Dedifferentiated amniotic fluid mesenchymal stem cell (primary cell): ENCODE results near the gene TNS1.

ENCODE experiments used
- DNase-seq: peaks from one replicate; pipeline ENCODE4 v3.0.0-alpha.2; 2016; ENCODE audit errors: extremely low spot score

The TNS1 gene

DNA sequence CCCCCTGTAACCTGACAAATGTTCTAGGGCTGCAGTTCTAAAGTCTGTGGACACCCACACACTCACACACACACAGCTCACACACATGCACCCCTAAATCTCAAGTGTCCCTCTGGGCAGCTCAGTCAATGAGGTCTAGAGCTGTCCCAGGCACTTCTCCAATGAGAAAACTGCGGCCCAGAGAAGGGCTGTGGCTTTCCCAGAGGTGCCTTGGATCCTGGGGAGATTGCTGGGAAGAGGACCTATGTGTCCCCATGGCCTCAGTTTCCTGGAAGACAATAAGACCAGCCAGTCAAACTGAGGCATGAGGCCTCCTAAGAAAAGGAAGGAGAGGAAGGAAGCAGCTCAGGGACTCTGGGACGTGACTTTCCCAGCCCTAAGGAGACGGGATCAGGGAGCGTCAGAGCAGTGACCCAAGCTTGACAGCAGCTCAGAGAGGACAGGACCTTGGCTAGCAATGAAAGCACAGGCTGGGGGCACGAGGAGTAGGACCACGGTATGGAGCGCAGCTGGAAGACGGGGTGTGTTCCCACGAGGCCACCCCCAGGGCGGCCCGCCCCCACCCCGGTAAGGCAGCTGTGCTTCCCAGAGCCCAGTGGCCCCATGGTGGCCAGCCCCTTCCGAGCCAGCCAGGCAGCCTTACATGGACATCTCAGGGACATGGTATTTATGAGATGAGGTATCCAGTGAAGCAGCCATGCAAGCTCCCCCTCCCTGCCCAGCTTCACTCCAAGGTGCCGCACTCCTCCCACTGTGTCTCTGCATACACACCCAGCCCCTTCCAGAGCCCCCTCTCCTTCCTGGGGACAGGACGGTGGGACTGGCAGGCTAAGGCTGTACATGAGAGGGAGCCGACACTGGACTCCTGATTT is 46.0 kb downstream of the TNS1 start:
- no peak for DNase-seq

DNA sequence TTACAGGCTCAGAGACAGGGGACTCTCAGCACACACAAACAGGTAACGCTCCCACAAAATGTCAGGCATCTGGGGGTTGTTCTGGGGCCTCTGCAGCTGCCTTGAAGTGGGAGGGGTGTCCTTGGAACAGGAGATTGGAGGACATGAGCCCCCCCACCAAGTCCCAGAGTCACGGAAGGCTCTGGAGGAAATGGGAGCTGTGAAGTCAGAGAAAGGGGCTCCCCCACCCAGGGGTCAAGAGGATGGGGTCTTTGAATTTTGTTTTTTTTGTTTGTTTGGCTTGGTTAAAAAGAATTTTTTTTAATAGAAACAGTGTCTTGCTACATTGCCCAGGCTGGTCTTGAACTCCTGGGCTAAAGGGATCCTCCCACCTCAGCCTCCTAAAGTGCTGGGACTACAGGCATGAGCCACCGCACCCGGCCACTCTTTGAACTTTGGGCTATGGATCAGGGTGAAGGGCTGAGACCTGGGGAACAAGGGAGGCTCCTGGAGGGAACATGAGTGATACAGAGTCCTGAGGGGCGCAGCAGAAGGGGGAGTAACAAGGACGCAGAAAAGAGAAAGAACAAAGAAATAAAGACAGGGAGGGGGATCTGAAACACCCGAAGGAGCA is 46.8 kb downstream of the TNS1 start:
- no peak for DNase-seq

DNA sequence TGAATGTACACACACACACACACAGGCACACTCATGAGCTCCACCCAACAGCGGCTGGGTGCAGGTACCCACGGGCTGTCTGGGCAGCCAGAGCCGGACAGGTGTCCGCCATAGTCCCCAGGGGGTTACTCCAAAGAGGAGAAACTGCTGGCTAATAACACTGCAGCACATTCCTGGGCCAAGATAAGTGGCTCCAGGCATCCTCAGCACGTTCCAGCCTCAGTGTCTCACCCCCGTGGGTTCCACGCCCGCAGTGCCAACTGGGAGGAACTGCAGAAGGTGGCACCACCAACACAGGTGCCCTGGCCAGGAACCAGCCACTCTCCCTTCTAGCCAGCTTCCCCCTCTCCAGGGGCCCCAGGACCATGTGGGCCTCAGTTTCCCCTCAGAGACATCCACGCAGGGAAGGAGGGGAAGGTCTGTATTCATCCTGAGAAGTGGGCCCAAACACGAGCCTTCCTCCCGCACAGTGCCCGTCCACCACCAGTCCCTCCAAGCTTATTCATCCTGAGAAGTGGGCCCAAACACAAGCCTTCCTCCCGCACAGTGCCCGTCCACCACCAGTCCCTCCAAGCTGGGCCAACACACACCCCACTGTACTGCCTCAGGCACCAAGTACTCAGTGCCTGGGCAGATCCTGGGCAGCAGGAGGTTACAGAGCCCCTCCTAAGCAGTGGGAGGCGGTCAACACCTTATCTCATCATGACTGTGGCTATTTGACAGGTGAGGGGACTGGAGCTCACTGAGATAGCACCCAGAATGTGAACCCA is 47.6 kb downstream of the TNS1 start:
- no peak for DNase-seq

DNA sequence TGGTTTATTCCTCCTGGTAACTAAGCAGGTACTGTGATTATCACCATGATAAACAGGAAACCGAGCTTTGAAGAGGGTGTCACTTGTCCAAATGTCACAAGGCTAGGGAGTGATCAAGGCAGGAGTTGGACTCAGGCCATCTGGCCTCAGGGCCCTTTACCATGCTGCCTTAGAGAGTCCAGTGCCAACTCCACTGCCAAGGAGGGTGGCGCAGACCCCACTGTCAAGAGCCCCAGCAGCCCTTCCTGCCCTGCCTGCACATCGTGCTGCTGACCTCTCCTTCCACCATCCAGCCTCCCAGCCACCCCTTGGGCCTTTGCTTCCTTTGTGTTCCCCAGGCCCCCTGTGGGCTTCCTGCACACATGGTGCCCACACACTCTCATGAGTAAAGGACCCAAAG is 48.3 kb downstream of the TNS1 start:
- no peak for DNase-seq

DNA sequence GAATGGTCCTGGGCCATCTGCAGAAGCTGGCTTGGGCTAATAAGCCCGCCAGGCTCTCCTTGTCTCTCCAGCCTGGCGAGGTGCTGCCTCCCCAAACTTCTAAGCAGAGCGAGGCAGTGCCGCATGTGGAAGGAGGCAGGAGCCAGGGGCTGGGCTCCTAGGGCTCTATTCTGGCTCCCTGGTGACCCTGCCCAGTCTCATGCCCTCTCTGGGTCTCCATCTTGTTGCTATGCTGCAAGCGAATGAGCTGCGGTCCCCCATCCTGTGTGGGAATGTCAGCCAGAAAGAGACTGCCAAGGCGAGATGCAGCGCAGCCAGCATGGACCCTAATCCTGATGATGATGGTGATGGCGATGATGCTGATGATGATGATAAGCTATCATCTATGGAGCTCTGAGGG is 48.7 kb downstream of the TNS1 start:
- DNase-seq = no peak

DNA sequence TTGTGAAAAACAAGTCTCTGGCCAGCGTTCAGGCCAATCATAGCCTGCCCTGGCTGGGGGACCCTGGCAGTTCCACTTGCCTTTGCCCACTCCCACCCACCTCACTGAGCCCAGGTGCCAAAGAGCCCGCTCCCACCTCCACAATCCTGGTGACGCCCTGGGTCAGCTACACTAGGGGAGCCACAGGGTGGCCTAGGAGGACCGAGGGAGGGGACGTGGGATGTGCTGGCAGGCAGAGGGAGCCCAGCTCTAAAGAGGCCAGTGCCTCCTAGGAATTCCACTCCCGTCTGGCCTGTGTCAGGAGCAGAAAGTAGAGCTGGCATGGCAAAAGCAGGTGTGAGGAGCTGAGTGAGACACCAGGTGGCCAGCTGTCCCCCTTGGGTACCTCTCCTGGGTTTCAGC is 49.3 kb downstream of the TNS1 start:
- no peak for DNase-seq

DNA sequence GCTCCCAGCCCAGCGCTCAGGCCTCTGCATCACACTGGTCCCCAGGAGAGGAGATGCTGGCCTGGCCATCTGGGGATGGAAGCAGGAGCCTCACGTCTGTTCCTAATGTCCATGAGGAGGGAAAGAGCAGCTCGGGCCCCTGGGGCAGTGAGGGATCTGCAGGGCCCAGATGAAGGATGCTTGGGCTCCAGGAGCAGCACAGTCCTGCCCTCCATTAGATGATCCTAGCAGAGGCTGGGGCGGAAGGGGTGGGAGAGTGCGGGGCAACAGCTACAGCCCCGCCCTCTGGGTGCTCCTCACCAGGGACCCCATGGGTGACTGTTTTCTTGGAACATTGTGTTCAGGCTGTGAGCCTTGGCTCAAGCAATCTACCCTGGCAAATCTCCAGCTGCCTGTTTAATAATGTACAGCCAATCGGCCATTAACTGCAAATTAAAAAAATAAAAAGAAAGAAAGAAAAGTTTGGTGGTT is 49.7 kb downstream of the TNS1 start:
- DNase-seq = no peak

DNA sequence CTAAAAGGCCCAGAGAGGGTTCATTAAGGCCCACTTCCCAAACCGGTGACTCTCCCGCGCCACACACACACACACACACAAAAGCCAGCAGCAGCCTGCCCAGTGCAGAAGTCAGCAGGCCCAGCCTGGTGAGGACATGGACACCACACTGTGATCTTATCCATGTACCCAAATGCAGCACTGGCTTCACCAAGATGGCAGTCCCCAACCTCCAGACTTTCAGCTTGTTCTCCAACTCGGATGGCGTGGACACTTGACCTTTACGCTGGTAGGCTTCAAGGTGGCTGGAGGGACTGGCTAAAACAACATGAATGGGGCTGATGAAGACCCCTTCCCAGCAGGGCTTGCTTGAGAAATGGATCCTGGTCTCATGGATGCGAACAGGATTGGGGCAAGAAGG is 50.4 kb downstream of the TNS1 start:
- DNase-seq = no peak

DNA sequence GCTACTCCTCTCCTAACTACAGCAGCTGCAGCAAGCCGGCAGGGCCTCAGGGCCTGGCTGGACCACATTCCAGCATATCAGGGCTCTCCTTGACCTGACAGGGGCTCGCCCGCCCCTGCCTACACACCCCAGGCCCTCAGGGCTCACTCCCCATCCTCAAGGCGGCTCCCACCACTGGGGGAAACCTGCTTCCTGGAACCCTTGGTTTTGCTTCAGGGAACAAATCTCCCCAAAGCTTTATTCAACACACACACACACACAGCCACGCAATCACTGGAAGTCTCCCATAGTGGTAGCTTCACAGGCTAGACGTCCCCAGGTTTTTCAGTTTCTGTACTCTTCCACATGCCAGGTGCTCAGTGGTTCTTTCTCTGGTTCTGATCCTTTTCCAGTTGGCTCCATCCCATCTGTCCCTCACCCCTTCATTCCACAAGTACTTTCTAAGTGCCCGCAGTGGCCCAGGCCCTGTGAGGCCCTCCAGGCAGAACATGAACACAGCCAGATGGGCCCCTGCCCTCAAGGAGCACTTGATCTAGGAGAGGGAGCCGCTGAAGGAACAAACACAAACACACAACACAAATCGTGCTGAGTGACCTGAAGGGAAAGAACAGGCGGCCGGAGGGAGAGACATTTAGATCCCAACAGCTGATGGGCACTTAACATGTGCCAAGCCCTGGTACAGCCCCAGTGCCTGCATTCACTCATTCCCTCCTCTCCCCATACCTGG is 51.1 kb downstream of the TNS1 start:
- DNase-seq = no peak

DNA sequence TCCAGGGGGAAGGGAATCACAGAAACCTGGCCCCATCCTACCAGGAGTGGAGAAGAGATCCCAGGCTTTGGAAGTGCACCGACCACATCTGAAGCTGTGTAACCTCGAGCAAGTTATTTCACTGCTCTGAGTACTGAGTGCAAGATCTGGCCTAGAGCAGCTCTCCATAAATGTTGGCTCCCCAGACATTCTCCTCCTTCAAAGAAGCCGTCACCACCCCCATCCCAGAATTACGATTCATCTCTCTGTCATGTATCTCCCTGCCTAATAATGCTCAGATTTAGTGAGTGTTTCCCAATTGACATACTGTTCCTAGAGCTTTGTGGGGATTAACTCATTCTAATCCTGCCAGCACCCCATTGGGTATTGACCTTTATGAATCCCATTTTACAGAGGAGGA is 51.7 kb downstream of the TNS1 start:
- DNase-seq = no peak

DNA sequence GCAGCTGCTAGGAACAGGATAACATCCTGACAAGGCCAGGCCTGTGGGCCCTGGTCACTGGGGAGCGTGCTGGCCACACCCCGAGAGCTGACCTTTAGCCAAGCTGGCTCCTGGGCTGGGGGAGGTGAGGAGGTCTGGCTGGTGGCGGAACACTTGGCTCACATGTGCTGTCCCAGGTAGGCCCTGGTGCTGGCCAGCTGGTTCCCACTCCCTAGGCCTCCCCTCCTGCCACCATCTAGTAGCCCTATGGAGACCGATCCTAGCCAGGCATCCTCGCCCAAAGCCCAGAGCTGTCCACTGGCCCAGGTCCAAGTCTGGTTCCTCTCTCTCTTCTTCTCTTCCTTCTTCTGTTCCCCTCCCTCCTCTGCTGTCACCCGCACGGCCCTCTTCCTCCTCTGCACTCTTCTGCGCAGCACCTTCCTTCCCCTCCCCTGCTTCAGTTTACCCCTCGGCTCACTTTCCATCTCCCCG is 52.4 kb downstream of the TNS1 start:
- DNase-seq = no peak

DNA sequence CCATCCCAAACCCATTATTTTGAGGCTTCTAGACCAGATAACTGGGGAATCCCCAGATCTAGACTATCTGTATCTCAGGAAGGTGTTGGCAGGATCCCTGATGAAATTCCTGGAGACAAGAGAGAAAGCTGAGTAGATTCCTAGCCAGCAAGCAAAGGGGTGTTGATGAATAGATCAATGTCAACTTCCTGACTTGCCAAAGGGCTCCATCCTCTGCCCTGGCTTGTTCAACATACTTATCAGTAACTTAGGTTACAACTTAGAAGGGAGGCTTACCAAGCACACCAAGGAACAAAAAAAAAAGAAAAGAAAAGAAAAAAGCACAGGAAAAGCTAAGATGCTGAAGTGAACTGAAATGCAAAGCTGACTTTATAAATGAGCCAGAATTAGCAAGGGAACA is 53.3 kb downstream of the TNS1 start:
- no peak for DNase-seq

DNA sequence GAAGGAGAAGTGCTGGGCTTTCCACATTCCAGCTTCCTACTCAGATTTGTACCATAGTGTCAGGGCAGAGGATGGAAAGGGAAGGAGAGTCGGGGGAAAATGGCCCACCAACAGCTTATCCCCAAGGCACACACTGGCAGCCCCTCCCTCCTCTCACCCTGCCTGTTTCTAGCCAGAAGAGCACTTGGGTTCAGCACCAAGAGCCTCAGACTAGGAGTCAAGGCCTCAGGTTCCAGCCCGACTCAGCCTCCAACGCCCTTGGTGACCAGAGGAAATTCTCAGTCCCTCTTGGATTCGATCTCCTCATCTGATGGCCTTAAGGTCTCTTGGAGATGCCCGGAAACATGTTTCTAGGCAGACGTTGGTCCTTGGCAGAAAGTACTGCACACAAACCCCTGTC is 53.9 kb downstream of the TNS1 start:
- no peak for DNase-seq

DNA sequence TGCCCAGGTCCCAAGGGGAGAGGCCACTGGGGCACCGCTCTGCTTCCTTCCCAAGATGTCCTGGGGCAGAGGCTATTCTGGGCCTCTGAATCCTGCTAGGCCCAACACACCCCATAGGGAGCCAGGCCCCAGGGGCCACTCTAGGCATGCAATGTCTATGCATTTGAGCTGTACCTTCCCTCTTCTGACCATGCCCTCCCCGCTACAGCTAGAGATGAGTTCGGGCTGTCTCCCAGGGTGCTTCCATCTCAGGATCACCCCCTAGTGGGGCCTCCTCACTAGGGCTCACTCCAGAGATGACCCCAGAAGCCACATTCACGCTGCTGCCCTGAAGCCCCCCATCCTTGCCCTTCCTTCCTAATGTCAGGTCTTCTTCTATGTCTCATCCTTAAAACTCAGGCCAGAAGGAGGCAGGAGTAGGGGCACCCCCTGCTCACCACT is 54.4 kb downstream of the TNS1 start:
- no peak for DNase-seq

DNA sequence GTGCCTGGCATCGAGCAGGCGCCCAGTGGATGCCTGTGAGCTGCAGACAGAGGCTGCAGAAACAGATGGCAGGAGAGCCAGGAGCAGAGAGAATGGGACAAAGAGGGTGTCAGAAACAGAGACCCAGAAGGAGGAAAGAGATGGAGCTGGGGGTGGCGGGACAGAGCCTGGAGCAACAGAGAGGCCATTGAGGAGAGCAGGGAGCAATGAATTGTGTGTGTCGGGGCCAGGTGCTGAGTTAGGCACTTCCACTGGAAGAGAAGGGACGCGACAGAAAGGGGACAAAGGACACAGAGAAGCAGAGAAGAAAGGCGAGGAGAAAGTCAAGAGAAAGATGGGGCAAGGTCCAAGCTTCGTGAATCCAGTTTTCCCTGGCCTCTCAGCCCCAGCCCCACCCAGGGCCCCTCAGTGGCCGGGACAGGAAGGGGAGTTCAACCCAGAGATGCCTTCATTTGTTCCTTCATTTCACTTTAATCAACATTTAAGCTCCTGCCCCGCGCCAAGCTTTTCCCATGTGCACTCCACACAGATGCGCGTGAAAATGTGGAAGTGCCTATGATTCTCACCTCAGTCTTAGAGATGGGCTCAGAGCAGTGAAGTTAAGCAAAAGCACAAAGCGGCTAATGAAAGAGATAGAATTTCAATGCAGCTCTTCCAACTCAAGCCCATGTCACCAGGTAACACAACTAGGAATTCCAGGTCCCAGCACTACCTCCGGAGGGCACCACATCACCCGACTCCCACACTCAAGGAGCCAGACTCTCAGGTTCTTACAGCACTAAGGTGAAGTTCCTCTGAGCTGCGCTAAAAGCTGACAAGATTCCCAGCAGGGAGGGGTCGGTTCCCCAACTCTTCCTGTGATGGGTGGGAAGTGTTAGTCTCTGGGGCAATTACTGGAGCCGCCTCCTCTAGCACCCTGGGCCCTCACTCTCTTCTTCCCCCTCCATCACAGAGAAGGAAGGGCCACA is 55.1 kb downstream of the TNS1 start:
- DNase-seq = no peak

DNA sequence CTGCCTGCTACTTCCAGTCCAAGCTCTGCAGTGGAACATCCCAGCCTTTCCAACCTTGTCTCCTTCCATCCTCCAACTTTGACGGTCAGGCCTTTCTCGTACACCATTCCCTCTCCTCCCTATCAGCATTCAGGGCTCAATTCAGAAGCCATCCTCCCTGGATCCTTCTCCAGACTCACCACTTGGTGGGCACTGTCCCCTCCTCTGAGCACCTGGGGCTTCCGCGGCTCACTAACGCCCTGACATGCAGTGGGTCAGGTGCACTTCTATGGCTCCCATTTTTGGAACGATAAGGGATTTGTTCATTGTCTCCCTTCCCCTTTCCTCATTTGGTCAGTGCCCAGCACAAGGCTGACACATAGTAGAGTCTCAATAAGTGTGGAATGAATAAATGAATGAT is 56.7 kb downstream of the TNS1 start:
- DNase-seq = no peak

DNA sequence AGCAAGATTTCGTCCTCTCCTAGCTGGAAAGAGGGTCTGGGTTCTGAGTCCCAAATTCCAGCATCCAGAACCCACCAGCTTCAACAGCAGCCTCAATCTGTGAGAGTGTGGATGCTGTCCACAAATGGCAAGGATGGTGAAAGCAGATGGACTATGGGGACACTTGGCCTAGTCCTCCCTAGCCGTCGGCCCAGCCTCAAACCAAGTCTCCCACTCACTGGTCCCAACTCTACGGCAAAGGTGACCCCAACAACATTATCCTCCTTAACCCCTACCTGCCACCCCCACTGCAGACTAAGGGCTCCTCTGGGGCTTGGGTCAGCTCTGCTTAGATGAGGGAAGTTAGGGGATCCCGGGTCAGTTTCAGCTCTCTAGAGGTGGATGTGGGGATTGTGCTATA is 57.3 kb downstream of the TNS1 start:
- no peak for DNase-seq

DNA sequence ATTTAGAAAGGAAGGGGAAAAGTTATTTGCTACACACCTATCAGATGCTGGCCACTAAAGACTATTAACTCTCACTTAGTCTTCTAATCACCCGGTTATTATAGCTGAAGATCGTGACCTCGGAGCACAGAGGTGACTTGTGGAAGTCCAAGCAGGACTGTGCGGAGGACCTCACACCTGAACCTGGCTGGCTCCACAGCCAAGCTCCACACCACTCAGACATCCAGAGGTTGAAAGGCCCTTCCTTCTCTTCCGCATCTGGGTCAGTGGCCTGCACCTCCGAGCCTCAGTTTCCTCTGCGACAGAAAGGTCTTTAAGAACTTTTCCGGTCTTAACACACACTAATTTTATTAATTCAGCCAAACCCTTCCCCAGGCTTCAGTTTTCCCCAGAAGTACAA is 57.9 kb downstream of the TNS1 start:
- no peak for DNase-seq

DNA sequence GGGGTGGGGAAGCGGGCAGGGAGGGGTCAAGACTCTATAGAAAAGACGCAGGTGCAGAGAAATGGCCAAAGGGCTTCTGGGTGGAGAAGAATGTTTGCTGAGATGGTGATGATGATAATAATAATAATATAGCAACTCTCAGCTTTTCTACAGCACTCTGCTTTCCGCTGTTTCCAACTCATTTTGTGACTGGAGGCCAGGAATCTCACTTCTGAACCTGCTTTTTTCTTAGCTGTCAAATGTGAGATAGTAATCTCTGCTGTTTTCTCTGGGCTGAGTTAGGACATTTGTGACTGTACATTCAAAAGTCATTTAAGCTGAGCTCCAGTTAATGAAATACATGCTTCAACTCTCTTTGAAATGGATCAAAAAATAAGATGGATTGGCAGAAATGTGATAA is 58.4 kb downstream of the TNS1 start:
- DNase-seq = no peak

DNA sequence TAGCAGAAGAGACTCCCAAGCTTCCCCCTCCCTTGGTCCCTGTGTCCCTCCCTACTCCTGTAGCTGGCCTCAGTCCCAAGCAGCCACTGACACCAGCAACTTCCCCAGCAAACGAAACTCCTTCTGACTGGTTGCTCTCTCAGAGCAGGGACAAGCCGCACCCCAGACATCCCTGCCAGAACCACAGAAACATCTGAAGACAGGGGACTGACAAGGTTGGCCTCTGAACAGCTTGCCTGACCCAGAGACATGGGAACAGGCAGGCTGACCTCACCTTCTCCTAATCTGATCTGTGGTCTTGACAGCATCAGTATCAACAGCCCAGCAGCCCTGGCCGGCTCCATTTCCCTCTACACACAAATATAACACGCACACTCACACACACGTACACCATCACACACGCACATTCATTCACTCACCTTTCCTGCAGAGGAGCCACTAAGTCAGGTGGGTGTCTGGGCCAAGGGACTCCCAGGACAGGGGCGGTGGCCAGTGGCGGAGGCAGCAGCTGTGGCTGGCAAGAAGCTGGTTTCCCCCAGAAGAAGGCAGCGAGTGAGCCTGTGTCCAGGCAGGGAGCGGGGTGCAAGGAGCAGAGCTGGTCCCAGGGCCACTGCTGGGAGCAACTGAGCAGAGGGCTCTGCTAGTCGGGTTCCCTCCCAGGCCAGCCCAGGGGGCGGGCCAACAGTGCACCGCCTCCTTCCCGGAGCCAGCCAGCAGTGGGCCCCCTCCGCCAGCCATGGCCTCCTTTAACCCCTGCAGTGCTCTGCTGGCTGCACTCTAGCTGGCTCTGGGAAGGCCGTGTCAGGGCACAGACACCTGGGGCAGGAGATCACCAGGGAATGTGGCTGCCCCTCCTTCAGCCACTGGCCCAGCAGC is 59.1 kb downstream of the TNS1 start:
- no peak for DNase-seq
